ENCODE data around the gene BCKDHB.

Gene BCKDHB

DNA sequence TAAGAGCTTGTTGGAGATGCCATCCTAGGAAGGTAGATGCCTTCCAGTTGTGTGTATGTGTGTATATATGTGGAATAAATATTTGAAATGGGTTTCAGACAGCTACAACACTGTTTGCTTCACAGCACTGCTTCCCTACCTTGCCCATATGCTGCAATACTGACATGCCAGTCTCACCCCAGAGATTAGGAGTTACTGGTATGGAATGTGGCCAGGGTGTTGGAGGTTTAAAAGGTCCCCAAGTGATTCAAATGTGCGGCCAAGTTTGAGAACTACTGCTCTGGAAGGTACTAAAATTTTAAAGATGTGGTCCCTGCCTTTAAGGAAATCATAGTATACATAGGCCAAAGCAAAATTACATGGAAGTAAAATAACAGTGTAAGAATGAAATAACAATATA, 39.5 kb downstream of the BCKDHB start:
- no peak for FAIRE-seq
- no peak for DNase-seq (ENCODE audit: insufficient read length, low spot score)

GRCh38 chr6:80148220-80148619, 41.7 kb downstream of the BCKDHB start:
- DNase-seq (ENCODE audit: insufficient read length, low spot score) (no peak), FAIRE-seq (no peak)

GRCh38 chr6:80151635-80152034, 45.2 kb downstream of the BCKDHB start:
- FAIRE-seq = no peak

GRCh38 chr6:80154160-80154559, 47.7 kb downstream of the BCKDHB start:
- no peak for FAIRE-seq

More at GRCh38 chr6:80151635-80152034, 45.2 kb downstream of the BCKDHB start:
- DNase-seq (ENCODE audit: insufficient read length, low spot score) = no peak

GRCh38 chr6:80156221-80156620, 49.8 kb downstream of the BCKDHB start:
- FAIRE-seq (no peak), DNase-seq (ENCODE audit: insufficient read length, low spot score) (no peak)

More at GRCh38 chr6:80154160-80154559, 47.7 kb downstream of the BCKDHB start:
- DNase-seq (ENCODE audit: insufficient read length, low spot score) = no peak

- no peak for DNase-seq (ENCODE audit: insufficient read length, low spot score)
- FAIRE-seq = peak; percentile 31
Observed at GRCh38 chr6:80158478-80158989, 52.1 kb downstream of the BCKDHB start.

DNA sequence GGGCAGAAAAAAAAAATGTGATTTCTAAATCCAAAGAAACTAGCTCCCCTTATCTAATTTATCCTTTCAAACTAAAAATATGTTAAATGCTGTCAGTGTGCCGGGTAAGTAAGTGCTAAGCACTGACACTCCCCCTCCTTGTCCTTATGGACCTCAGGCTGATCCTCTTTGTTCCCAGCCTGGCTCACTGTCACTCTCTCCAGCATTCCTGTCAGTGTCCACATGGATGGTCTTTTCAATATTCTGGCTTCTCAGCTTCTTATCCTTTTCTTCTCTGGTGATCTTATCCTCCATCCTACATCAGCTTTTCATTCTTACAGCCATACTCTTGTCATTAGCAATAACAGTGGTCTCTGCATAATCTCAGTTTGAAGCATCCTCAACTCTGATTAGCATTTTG, 55.0 kb downstream of the BCKDHB start:
- DNase-seq (ENCODE audit: insufficient read length, low spot score) = no peak
- no peak for FAIRE-seq

DNA sequence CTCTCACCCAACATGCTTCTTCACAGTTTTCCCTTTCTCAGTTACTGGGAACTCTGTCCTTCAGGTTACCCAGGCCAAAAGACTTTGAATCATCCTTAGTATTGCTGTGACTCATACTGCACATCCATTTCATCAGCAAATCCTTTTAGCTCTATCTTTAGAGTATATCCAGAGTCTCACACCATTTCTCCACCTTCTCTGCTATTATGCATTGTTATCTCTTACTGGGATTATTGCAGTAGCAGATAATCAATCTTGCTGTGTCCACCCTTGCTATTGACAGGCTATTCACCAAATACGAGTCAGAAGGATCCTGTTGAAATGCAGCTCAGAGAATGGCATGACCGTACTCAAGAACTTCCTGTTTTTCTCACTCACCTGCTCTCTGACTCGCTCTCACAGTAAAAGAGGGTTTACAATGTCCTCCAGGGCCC, 57.3 kb downstream of the BCKDHB start:
- DNase-seq (ENCODE audit: insufficient read length, low spot score) (peak; percentile 19), FAIRE-seq (peak; percentile 40)

DNA sequence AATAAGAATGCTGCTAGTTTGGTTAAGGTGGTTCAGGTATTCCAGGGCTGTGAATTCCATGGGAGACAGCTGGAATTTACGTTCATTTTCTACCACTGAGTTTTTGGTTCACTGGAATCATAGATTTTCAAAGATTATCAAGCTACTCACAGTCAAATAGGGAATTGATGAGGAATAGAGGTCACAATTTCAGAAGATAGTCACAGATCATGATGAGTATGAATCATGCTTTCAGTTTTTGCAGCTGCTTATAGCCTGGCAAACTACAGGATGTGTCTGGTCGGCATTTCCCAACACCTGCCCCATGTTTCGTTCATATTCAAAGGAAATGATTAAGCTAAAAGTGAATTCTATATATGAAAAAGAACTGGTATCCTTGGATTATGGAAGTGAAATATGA, 58.7 kb downstream of the BCKDHB start:
- DNase-seq (ENCODE audit: insufficient read length, low spot score) (no peak), FAIRE-seq (no peak)

DNA sequence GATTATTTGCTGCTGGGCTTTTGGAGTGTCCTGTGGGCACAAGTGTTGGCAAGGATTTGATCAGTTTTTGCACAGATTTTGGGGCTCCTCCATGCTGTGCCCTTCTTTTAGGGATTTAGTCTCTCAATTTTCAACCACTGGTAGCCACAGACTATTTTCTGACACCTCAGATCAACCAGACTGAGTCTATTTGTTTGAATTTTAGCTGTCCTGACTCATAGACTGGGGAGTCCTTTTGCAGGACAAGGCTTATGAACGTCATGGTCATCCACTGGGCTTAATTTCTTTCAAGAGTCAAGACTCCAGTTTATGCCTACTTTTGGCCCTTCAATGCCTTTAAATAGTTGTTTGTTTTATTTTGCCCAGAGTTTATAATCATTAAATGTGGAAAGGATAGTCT, 59.3 kb downstream of the BCKDHB start:
- FAIRE-seq = no peak
- DNase-seq (ENCODE audit: insufficient read length, low spot score) = no peak

DNA sequence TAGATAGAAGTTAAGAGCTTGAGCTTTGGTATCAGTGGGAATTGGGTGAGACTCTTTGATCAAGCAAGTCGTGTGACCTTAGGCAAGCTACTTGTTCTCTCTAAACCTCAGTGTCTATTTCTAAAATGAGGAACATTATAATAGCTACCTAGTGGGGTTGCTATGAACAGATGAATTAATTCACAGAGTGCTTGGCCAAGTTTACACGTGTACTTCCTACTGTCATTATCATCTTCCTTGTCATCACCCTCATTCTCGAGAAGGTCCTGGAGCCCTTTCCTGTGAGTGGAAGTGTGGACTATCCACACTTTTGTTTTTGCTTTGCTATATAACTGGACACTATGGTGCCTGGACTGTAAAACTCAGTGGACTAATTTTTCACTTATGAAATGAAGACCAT, 64.0 kb downstream of the BCKDHB start:
- DNase-seq (ENCODE audit: insufficient read length, low spot score) (no peak), FAIRE-seq (no peak)

DNA sequence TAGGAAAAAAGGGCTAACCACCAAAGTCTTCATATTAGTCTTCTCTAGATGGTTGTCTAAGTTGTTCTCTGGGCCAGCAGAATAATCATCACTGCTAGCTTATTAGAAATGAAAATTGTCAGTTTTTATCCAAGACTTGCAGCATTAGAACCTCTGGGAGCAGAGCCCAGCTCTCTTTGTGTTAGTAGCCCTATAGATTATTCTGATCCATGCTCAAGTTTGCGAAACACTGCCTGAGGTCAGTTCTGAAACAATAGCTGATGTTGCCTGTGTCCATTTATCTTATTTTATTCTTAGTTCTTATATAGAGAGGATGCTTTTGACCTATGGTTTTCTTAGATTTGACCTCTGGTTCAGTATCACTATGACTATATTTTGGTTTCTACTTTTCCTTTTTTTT, 66.9 kb downstream of the BCKDHB start:
- DNase-seq (ENCODE audit: insufficient read length, low spot score) (no peak), FAIRE-seq (no peak)

DNA sequence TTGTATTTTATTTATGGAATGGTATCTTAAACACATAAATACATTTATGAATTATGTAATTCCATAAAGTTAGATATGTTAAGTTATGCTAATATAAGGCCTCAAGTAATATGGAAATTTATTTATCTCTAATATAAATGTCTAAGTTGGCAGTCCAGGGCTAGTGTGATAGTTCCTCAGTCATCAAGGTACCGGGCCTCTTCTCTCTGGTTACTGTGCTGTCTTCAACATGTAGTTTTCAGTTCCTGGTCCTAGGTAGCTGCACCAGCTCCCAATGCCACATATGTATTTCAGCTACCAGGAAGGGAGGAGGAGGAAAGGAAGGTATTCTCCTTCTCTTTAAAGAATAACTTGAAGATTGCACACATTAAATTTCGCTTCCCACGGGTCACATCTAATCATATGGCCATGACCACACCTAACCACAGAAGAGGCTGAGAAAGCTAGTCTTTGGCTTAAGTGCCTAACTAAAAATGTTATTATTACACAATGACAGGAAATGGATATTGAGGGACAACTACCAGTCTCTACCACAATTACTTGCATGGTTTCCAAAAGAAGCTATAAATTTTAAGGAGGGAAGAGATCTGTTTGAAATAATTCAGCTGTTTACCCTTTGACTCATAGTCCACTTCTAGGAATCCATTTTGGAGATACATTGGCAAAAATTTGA, 68.6 kb downstream of the BCKDHB start:
- DNase-seq (ENCODE audit: insufficient read length, low spot score) (peak; percentile 11), FAIRE-seq (no peak)

DNA sequence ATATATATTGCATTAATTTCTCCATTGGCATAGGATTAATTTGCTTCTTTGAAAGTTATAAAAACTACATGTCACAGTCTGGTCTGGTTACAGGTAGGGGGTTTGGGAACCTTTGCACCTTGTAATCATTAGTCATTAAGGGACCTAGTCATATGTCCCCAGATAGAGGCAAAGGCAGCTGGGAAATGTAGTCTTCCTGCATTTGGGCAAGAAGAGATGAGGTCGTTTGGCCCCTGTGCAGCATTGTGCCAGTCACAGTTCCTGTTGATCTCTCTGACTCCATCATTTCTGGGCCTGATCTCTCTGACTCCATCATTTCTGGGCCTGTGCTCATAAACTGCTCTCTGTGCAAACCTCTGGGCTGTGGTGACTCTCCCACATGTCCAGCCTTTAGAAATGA, 73.2 kb downstream of the BCKDHB start:
- no peak for FAIRE-seq

DNA sequence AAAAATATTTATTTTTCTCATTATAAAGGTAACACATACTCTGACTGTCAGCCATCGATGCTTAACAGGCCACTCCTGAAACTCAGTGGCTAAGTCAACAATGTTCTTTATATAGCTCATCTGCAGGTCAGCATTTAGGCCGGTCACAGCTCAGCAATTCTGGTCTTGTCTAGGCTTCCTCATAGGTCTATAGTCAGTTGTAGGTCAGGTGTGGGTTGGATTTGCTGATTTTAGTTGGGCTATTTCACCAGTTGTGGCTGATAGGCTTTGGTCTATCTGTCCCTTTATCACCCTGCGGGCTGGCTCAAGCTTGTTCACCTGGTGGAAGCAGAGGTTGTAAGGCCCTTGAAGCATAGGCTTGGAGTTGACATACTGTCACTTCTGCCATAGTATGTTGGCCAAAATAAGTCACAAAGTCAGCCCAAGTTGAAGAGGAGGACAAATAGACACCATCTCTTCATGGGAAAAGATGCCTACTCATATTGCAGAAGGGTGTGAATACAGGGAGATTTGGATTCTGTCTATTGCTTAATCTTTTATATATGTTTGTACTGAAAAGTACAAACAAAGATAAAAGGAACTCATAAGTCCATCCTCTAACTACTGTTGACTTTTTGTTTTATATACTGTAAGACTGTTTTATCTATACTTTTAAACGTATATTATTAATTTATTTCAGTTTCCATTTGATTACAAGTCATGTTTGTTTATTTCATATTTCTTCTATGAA, 75.0 kb downstream of the BCKDHB start:
- FAIRE-seq = no peak

More for the DNA sequence above, 73.2 kb downstream of the BCKDHB start:
- no peak for DNase-seq (ENCODE audit: insufficient read length, low spot score)

DNA sequence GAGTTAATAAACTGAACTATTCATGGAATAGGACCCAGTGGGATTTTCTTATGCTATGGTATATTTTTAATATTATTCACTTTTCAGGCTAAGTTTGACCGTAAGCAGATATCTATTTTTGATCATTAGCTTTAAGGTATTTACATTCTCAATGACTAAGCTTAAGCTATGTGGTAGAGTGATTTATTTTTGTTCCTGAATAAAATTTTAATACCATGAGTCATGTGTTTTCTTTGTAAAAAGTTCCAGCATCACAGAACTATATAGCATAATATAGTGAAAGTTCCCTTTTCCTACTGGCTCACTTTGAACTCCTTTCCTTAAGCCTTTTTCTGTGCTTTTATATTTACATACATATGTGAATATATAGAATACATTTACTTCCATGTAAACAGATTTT, 75.8 kb downstream of the BCKDHB start:
- no peak for FAIRE-seq
- peak; percentile 32 for DNase-seq (ENCODE audit: insufficient read length, low spot score)

More for the DNA sequence above, 75.0 kb downstream of the BCKDHB start:
- DNase-seq (ENCODE audit: insufficient read length, low spot score) = no peak

GRCh38 chr6:80183019-80183795, 76.7 kb downstream of the BCKDHB start:
- no peak for FAIRE-seq
- DNase-seq (ENCODE audit: insufficient read length, low spot score) = no peak

DNA sequence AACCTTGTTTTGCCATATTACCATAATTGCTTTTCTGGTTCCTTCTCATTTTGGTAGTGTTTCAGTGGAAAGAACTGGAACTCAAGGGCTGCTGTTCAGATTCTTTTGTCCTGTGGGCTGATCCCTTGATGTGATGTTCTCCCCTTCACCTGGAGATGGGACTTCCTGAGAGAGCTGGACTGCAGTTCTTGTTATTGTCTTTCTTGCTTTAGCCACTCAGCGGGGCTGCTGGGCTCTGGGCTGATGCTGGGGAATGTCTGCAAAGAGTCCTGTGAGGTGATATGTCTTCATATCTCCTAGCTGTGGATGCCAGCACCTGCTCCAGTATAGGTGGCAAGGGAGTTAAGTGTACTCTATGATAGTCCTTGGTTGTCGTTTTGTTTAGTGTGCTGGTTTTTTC, 79.0 kb downstream of the BCKDHB start:
- FAIRE-seq = no peak
- DNase-seq (ENCODE audit: insufficient read length, low spot score) = no peak

DNA sequence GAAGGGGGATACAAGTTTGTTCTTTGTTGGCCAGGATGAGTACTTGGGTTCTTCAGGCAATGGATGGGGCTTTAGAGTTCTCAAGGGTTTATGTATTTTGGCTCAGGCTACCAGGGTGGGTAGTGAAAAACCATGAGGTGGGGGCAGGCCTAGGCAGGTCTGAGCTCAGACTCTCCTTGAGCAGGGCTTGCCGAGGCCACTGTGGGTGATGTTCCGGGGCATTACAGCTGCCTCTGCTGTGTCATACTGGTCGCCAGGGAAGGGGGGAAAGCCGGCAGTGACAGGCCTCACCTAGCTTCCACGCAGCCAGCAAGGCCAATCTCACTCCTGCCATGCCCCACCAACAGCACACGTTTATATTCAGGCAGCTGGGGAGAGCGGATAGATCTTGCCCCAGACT, 79.6 kb downstream of the BCKDHB start:
- no peak for FAIRE-seq
- DNase-seq (ENCODE audit: insufficient read length, low spot score) = no peak

DNA sequence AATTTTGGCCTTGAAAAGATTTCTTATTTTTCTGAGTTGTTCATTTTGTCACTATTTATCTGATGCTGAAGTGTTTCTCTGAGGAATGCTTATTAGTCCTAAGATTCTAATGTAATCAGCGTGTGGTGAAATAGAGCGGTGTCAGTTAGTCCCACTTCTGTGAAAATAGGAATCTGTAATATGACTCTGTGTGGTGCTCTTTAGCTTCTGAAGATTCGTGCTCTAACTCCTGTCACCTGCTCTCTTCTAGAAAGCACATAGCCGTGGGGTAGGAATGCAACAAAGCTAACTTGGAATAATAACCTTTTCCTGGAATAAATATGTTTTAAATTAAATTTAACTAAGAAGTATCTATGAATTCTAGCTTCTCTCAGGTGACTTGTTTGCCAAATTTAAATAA, 90.4 kb downstream of the BCKDHB start:
- DNase-seq (ENCODE audit: insufficient read length, low spot score) (no peak), FAIRE-seq (no peak)

- no peak for DNase-seq (ENCODE audit: insufficient read length, low spot score)
- FAIRE-seq = no peak
Observed at GRCh38 chr6:80197474-80197873, 91.0 kb downstream of the BCKDHB start.
